HEK293 (cell line): ENCODE results near the gene SLC16A10.

Experiments
- CTCF ChIA-PET: fragments of 350-600 bp; formaldehyde crosslinking; extraction: SDS; loops from one replicate; lab custom pipeline; 2021; ENCODE audit warnings: antibody characterized with exemption; lab: Yijun Ruan, JAX
- POLR2A ChIA-PET: fragments of 300-600 bp; formaldehyde crosslinking; extraction: SDS; loops from one replicate; lab custom pipeline; 2020; ENCODE audit warnings: antibody characterized with exemption, inconsistent platforms; lab: Yijun Ruan, JAX
- H3K27ac ChIP-seq: fragments of 200-500 bp; sonication (Bioruptor generic); 2 replicates; pipeline ENCODE4 v1.5.1; 2014; ENCODE audit warnings: low read depth, low read length, control low read depth, inconsistent platforms; ENCODE audit errors: extremely low read depth
- H3K36me3 ChIP-seq, 2 experiments: fragments of 200-500 bp in 1 of 2; sonication (Bioruptor generic) in 1 of 2; 1 replicate in 1 of 2; 2 replicates in 1 of 2; pipeline ENCODE4 v1.5.1; 2014 to 2017; ENCODE audit warnings: inconsistent platforms in 2 of 2, low read length in 2 of 2; ENCODE audit not compliant: control insufficient read depth in 2 of 2, insufficient read depth in 1 of 2
- H3K4me1 ChIP-seq: fragments of 200-500 bp; sonication (Bioruptor generic); 2 replicates; pipeline ENCODE4 v1.5.1; 2014; ENCODE audit warnings: mild to moderate bottlenecking, low read length, inconsistent platforms; ENCODE audit not compliant: control insufficient read depth, insufficient read depth
- H3K4me3 ChIP-seq: 2 replicates; pipeline ENCODE4 v1.5.1; 2011; ENCODE audit warnings: low read depth, mild to moderate bottlenecking, control low read depth, low read length, moderate library complexity
- H3K9me3 ChIP-seq: fragments of 200-500 bp; sonication (Bioruptor generic); 2 replicates; pipeline ENCODE4 v1.5.1; 2014; ENCODE audit warnings: low read depth, low read length, inconsistent platforms; ENCODE audit not compliant: control insufficient read depth, insufficient read depth
- BCL6B ChIP-seq: fragments of 450-650 bp; formaldehyde crosslinking; IDR thresholded peaks from 2 replicates; pipeline ENCODE4 v1.5.1; 2017; ENCODE audit warnings: missing biosample characterization, missing genetic modification characterization
- GLIS1 ChIP-seq: fragments of 450-650 bp; formaldehyde crosslinking; IDR thresholded peaks from 2 replicates; pipeline ENCODE4 v1.5.1; 2016; ENCODE audit warnings: missing biosample characterization, missing genetic modification characterization
- HIC1 ChIP-seq: fragments of 450-650 bp; formaldehyde crosslinking; IDR thresholded peaks from 2 replicates; pipeline ENCODE4 v1.5.1; 2016; ENCODE audit warnings: missing biosample characterization, missing genetic modification characterization
- KLF1 ChIP-seq: fragments of 450-650 bp; formaldehyde crosslinking; IDR thresholded peaks from 2 replicates; pipeline ENCODE4 v1.5.1; 2016; ENCODE audit warnings: missing biosample characterization, missing genetic modification characterization
- PRDM6 ChIP-seq: fragments of 450-650 bp; formaldehyde crosslinking; IDR thresholded peaks from 2 replicates; pipeline ENCODE4 v1.5.1; 2017; ENCODE audit warnings: missing biosample characterization, missing genetic modification characterization
- REST ChIP-seq: fragments of 450-650 bp; formaldehyde crosslinking; IDR thresholded peaks from 2 replicates; pipeline ENCODE4 v1.5.1; 2016; ENCODE audit warnings: missing biosample characterization, missing genetic modification characterization
- SCRT2 ChIP-seq: fragments of 450-650 bp; formaldehyde crosslinking; IDR thresholded peaks from 2 replicates; pipeline ENCODE4 v1.5.1; 2016; ENCODE audit warnings: missing biosample characterization, missing genetic modification characterization
- ZBTB21 ChIP-seq: fragments of 450-650 bp; formaldehyde crosslinking; IDR thresholded peaks from 2 replicates; pipeline ENCODE4 v1.5.1; 2017; ENCODE audit warnings: missing biosample characterization, missing genetic modification characterization
- ZBTB48 ChIP-seq: fragments of 450-650 bp; formaldehyde crosslinking; IDR thresholded peaks from 2 replicates; pipeline ENCODE4 v1.5.1; 2016; ENCODE audit warnings: missing biosample characterization, missing genetic modification characterization
- ZNF121 ChIP-seq: fragments of 450-650 bp; formaldehyde crosslinking; IDR thresholded peaks from 2 replicates; pipeline ENCODE4 v1.5.1; 2016; ENCODE audit warnings: missing biosample characterization, missing genetic modification characterization
- ZNF140 ChIP-seq: fragments of 450-650 bp; formaldehyde crosslinking; IDR thresholded peaks from 2 replicates; pipeline ENCODE4 v1.5.1; 2016; ENCODE audit warnings: missing biosample characterization, missing genetic modification characterization
- ZNF146 ChIP-seq: fragments of 450-650 bp; formaldehyde crosslinking; IDR thresholded peaks from 2 replicates; pipeline ENCODE4 v1.5.1; 2016; ENCODE audit warnings: missing biosample characterization, missing genetic modification characterization
- ZNF148 ChIP-seq: fragments of 450-650 bp; formaldehyde crosslinking; IDR thresholded peaks from 2 replicates; pipeline ENCODE4 v1.5.0; 2017; ENCODE audit warnings: missing biosample characterization, missing genetic modification characterization, borderline replicate concordance
- ZNF175 ChIP-seq: fragments of 450-650 bp; formaldehyde crosslinking; IDR thresholded peaks from 2 replicates; pipeline ENCODE4 v1.5.1; 2016; ENCODE audit warnings: missing biosample characterization, missing genetic modification characterization
- ZNF184 ChIP-seq: fragments of 450-650 bp; IDR thresholded peaks from 2 replicates; pipeline ENCODE4 v1.5.1; 2018; ENCODE audit warnings: missing biosample characterization, mild to moderate bottlenecking, missing genetic modification characterization
- ZNF292 ChIP-seq: fragments of 450-650 bp; formaldehyde crosslinking; IDR thresholded peaks from 2 replicates; pipeline ENCODE4 v1.5.1; 2016; ENCODE audit warnings: low read depth, missing biosample characterization, missing genetic modification characterization, borderline replicate concordance
- ZNF391 ChIP-seq: fragments of 450-650 bp; formaldehyde crosslinking; IDR thresholded peaks from 2 replicates; pipeline ENCODE4 v1.5.1; 2016; ENCODE audit warnings: low read depth, missing biosample characterization, missing genetic modification characterization, borderline replicate concordance
- ZNF394 ChIP-seq: fragments of 450-650 bp; formaldehyde crosslinking; IDR thresholded peaks from 2 replicates; pipeline ENCODE4 v1.5.1; 2016; ENCODE audit warnings: missing biosample characterization, missing genetic modification characterization, mild to moderate bottlenecking, moderate library complexity, borderline replicate concordance
- ZNF48 ChIP-seq: fragments of 450-650 bp; formaldehyde crosslinking; IDR thresholded peaks from 2 replicates; pipeline ENCODE4 v1.5.1; 2016; ENCODE audit warnings: missing biosample characterization, missing genetic modification characterization
- ZNF501 ChIP-seq: fragments of 450-650 bp; formaldehyde crosslinking; IDR thresholded peaks from 2 replicates; pipeline ENCODE4 v1.5.1; 2016; ENCODE audit warnings: missing biosample characterization, missing genetic modification characterization
- ZNF544 ChIP-seq: fragments of 450-650 bp; formaldehyde crosslinking; IDR thresholded peaks from 2 replicates; pipeline ENCODE4 v1.5.0; 2017; ENCODE audit warnings: missing biosample characterization, missing genetic modification characterization
- ZNF571 ChIP-seq: fragments of 450-650 bp; formaldehyde crosslinking; IDR thresholded peaks from 2 replicates; pipeline ENCODE4 v1.5.0; 2017; ENCODE audit warnings: missing biosample characterization, missing genetic modification characterization
- ZNF610 ChIP-seq: fragments of 450-650 bp; formaldehyde crosslinking; IDR thresholded peaks from 2 replicates; pipeline ENCODE4 v1.5.1; 2016; ENCODE audit warnings: missing biosample characterization, missing genetic modification characterization, borderline replicate concordance
- ZNF624 ChIP-seq: fragments of 450-650 bp; formaldehyde crosslinking; IDR thresholded peaks from 2 replicates; pipeline ENCODE4 v1.5.1; 2017; ENCODE audit warnings: missing biosample characterization, missing genetic modification characterization
- ZNF629 ChIP-seq: fragments of 450-650 bp; formaldehyde crosslinking; IDR thresholded peaks from 2 replicates; pipeline ENCODE4 v1.5.1; 2017; ENCODE audit warnings: missing biosample characterization, missing genetic modification characterization

SLC16A10 gene

GRCh38 chr6:111080698-111081097 lies 6.6 kb upstream of the SLC16A10 start (continued):
- TF ChIP-seq BCL6B (0 out of 2 replicates have a peak, but pooled peaks have one; percentile 32), ZNF544 (tag by site-specific recombination) (peak; percentile 89), SCRT2 (tag by site-specific recombination) (peak; percentile 53), ZNF140 (tag by site-specific recombination) (no peak), ZNF148 (tag by site-specific recombination) (no peak), REST (tag by site-specific recombination) (no peak), ZNF184 (tag by site-specific recombination) (0 out of 2 replicates have a peak, but pooled peaks have one; percentile 38), ZBTB48 (tag by site-specific recombination) (no peak), ZNF501 (tag by site-specific recombination) (no peak), ZNF121 (0 out of 2 replicates have a peak, but pooled peaks have one; percentile 38), HIC1 (tag by site-specific recombination) (no peak), GLIS1 (tag by site-specific recombination) (peak; percentile 42), ZNF629 (no peak), ZNF394 (tag by site-specific recombination) (peak; percentile 57; the same call in 1 of the 2 replicates)

- ChIA-PET POLR2A (no interaction called here), CTCF (interaction anchor here (0.6 to 2.0 kb wide), 3 partner anchors 19 to 75 kb away, joined by 4 to 9 read pairs (median 7); no protein-coding TSS in a partner anchor)
- peak overlapping the region; percentile 57 for H3K4me3 ChIP-seq
- no peaks in the 10 kb centered on the region for H3K9me3 ChIP-seq
- peaks cover 7% of the 10 kb centered on the region for H3K4me1 ChIP-seq
- H3K27ac ChIP-seq = no peak overlapping the region; the same call in 1 of the 2 replicates
- H3K36me3 ChIP-seq = no peaks in the 10 kb centered on the region
- TF ChIP-seq ZNF175 (tag by site-specific recombination) (no peak), ZNF391 (tag by site-specific recombination) (no peak), KLF1 (tag by site-specific recombination) (no peak), ZBTB21 (tag by site-specific recombination) (no peak), ZNF146 (tag by site-specific recombination) (no peak), PRDM6 (tag by site-specific recombination) (no peak), BCL6B (no peak), ZNF292 (tag by site-specific recombination) (no peak), ZNF48 (tag by site-specific recombination) (no peak), ZNF610 (tag by site-specific recombination) (no peak), ZNF571 (tag by site-specific recombination) (no peak), ZNF624 (tag by site-specific recombination) (no peak)
These were observed 618 bp upstream of the SLC16A10 start for GRCh38 chr6:111086685-111087084.
